ENCODE results near the gene ZNF654.
"Not testable (repeated sequence)": the region's sequence is repeated elsewhere in the genome, so short reads cannot be mapped to it uniquely, and the experiment has no call there.

ZNF654 gene

GRCh38 chr3:88058581-88059379 lies at the start of gene ZNF654, which contains the start of gene CGGBP1:
ZNF654 (plus strand) TSS chr3:88059255; CDS start chr3:88059320, 65 bp downstream.
CGGBP1 (minus strand) TSS chr3:88059005; CDS start chr3:88055976, 3,029 bp downstream.
- peak; percentile 98 for DNase-seq

- DNase-seq, result no peak
Measured at GRCh38 chr3:88010810-88011209, 48.2 kb upstream of the ZNF654 start.

- no peak for DNase-seq
Measured at GRCh38 chr3:88013592-88013991, 45.5 kb upstream of the ZNF654 start.

GRCh38 chr3:88015656-88016055 lies 43.4 kb upstream of the ZNF654 start:
- not testable (repeated sequence) for DNase-seq

GRCh38 chr3:88019024-88019423 lies 40.0 kb upstream of the ZNF654 start:
- no peak for DNase-seq

GRCh38 chr3:88025001-88025552 lies 34.0 kb upstream of the ZNF654 start:
- no peak for DNase-seq

- DNase-seq, result no peak
Measured at GRCh38 chr3:88028876-88029275, 30.2 kb upstream of the ZNF654 start.

- no peak for DNase-seq
Measured at GRCh38 chr3:88030210-88030609, 28.8 kb upstream of the ZNF654 start.

- peak; percentile 33 for DNase-seq
Measured at GRCh38 chr3:88031642-88032077, 27.4 kb upstream of the ZNF654 start.

- DNase-seq, result no peak
Measured at GRCh38 chr3:88032245-88032644, 26.8 kb upstream of the ZNF654 start.

- no peak for DNase-seq
Measured at GRCh38 chr3:88033079-88033478, 26.0 kb upstream of the ZNF654 start.

GRCh38 chr3:88033808-88034207 lies 25.2 kb upstream of the ZNF654 start:
- no peak for DNase-seq

- DNase-seq, result no peak
Measured at GRCh38 chr3:88034491-88035275, 24.4 kb upstream of the ZNF654 start.

GRCh38 chr3:88036221-88036620 lies 22.8 kb upstream of the ZNF654 start:
- no peak for DNase-seq

GRCh38 chr3:88038566-88038965 lies 20.5 kb upstream of the ZNF654 start:
- DNase-seq, result no peak

- no peak for DNase-seq
Measured at GRCh38 chr3:88040529-88040928, 18.5 kb upstream of the ZNF654 start.

- no peak for DNase-seq
Measured at GRCh38 chr3:88041005-88041404, 18.1 kb upstream of the ZNF654 start.

- no peak for DNase-seq
Measured at GRCh38 chr3:88044411-88044810, 14.6 kb upstream of the ZNF654 start.

- DNase-seq, result no peak
Measured at GRCh38 chr3:88046766-88047165, 12.3 kb upstream of the ZNF654 start.

GRCh38 chr3:88057630-88058305 lies 1.3 kb upstream of the ZNF654 start:
- no peak for DNase-seq

- no peak for DNase-seq
Measured at GRCh38 chr3:88058306-88058580, 812 bp upstream of the ZNF654 start.

- DNase-seq, result no peak
Measured at GRCh38 chr3:88059380-88060170, 520 bp downstream of the ZNF654 start.
